Right forelimb (tissue), 1 donor: ENCODE measurements around the gene GAB2.

Source experiments
- DNase-seq: peaks from one replicate; pipeline ENCODE4 v3.0.0-alpha.2; 2018

GAB2 gene

DNA sequence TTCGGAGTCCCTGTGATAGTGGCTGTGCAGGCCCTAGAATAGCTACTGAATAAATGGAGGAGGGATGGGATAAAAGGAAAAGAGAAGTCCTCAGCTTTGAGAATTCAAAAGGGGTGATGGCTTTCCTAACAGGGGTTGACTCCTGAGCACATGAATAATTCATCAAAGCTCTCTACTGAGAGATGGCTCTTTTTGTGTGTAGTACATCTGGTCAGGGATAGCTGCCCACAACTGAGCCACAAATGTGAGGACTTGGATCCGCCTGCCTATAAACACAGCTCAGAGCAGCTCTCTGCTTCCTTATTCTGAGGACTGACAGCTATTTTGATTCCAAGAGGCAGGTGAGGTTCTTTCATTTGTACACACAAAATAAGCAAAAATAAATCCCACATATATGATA, 146.6 kb downstream of the GAB2 start:
- DNase-seq, result no peak

DNA sequence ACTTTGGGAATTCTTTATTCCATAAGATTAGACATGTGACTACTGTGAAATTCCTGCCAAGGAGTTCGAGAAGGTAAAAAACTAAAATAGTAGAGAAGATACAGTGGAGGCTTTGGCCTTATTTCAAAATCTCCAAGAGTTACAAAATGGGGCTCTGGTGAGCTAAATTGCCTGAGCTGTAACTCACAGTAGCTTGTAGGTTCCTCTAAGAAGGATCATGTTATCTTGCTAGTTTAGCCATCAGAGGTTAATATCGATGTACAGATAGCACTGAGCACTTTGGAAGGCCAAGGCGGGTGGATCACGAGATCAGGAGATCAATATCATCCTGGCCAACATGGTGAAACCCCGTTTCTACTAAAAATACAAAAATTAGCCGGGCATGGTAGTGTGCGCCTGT, 147.8 kb downstream of the GAB2 start:
- DNase-seq, result no peak

DNA sequence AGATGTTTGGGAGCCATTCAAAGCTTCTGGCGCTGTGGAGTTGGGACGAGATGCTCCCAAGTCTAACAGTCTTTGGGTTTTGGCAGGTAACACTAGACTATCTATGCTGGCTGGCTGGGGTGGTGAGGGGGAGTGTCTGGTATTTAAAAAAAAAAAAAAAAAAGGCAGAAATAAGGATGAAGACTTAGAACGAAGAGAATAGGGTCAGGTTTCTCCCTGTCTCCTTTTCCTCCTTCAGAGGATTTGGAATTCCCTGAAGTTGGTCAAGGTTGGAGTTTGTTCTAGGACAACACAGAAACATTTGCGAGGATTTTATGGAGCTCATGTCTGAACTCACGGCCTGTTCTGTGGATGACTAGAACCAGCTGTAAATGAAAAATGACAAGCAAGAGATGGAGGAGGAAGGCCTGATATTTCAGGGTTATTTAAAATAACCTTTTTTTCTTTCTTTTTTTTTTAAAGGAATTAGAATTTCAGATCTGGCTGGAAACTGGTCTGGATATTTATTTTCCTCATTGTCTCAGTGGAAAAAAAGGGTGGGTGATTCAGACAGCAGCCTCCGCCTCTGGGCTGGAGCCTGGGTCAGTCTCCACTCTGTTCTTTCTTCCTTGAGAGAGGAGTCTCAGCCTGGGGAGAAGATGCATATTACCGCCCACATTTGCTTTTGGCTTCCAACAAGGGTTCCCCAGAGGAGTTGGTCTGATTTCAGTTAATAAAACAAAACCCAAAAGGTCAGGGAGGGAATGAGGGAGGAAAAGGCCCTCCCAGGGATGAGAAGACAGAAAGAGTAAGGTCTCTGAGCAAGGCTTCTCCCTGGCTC, 148.8 kb downstream of the GAB2 start:
- DNase-seq, result no peak

DNA sequence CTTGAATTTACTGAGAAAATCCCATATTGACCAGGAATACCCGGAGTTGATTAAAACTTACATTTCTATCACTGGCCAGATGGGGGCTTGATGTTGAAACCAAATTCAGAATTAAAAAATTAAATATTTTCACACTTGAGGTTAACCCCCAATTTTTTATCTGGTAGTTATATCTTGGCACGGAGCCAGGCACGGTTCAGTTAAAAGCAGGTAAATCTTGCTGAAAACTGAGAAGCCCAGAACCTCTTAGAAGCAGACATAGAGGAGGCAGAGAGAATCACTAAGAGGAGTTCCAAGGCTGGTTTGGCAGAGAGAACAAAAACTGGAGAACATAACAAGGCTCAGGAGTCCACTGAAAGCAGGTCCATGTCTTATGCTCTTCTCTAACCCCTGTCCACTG, 151.2 kb downstream of the GAB2 start:
- no peak for DNase-seq

DNA sequence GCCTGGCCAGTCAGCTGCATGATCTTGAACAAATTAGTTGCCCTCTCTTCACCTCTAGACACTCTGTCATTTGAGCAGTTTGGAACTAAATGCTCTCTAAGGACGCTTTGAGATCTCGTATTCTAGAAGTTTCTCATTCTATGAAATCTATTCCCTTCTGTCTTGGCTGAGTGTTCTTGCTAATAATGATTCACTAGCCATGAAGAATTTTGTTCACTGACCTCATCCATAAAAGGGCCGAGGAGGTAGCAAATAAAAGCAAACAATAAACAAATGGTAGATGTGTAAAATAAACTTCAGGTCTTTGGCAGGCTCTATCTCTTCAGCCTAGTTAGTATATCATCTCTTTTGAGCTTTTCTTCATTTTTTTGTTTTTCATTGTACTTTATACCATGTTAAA, 152.3 kb downstream of the GAB2 start:
- no peak for DNase-seq

DNA sequence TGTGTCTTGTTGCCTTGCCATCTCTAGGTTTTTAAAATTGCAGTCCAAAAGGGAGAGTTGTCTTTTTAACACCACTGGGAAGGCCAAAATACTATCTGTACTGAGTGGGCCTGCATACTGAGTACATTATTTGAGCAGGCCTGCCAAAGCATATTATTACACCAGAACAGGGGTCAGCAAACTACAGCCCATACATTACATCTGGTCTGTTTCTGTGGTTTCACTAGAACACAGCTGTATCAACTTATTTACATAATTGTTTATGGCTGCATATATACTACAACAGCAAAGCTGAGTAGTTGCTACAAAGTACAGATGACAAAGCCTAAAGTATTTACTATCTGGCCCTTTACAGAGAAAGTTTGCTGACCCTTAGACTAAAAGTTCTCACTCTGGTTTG, 154.9 kb downstream of the GAB2 start:
- no peak for DNase-seq

DNA sequence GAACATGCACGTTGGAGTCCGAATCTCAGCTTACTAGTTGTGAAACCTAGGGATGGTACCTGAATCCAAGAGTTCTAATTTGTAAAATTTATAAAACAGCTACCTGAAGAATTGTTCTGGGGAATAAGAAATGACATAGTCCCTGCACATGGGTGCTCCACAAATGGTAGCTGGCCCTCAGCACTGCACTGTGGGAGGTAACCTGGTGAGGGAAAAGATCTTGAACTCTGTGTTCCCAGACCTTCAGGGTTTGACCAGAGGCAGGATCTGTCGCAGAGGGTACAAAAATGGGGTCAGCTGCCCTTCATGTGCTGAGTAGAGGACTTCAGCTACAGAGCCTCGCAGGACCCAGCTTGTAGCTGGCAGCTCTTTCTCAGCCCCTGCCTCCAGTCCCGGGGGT, 155.4 kb downstream of the GAB2 start:
- no peak for DNase-seq

DNA sequence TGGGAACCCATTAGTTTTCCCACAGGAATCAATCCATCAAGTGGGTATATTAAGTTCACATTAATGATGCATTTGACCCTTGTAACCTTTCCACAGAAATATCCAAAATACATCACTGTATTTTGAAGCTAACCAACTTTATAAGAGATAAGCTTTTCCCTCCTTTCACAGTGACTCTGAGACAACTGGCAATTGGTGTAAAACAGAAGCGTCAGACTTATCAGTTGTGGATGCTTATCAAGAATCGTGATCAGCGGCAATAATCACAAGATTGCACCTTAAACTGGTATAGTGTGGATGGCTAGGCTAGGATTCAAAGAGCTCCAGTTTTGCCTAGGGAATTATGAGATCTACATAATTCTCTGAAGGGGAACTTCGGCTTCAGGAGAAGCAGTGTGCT, 155.8 kb downstream of the GAB2 start:
- no peak for DNase-seq

DNA sequence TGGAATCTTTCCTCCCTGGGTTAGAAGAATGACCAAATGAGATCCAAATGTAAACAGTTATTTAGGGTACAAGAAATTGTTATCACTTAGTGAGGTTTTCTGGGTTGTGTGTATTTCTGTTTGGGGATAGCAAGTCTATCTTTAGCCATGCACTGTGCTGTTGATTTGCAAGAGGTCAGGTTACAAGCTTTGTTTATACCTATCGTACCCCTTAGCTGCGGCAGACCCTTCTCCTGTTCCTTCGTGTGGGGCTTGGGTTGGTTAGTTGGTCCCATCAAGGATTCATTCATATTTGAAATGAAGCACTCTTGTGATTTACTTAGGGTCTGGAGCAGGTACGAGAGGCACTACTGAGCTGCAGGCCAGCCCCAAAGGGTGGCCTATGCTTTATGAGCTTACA, 156.3 kb downstream of the GAB2 start:
- DNase-seq, result no peak

DNA sequence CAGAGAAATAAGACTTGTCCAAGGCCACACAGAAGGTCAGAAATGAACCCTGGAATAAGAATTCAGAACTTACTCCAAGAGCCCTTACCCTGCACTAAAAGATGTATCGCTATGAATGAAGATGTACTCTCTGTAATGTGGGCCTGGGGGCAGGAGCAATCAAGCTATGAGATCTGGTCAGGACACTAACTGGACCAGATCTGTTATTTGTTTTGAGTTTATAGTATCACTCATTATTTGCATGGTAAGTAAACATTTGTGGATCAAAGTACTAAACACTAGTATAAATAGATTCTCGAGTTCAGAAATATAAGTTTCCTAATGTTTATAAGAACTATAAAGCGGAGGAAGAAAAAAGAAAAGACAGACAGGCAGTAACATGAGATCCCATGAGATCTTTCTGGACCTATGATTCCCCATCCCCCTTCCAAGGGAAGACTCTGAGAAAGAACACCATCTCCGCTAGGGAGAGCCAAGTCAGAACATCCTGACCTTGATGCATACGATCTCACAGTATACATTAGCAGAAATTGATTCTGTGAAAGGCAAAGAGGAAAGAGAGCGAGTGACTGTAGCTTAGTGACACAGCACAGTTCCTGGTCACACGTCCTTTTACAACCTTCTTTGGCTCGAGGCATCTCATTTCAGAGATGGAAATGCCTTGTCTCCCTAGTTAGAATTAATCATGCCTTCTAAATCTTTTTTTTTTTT, 157.7 kb downstream of the GAB2 start:
- no peak for DNase-seq

DNA sequence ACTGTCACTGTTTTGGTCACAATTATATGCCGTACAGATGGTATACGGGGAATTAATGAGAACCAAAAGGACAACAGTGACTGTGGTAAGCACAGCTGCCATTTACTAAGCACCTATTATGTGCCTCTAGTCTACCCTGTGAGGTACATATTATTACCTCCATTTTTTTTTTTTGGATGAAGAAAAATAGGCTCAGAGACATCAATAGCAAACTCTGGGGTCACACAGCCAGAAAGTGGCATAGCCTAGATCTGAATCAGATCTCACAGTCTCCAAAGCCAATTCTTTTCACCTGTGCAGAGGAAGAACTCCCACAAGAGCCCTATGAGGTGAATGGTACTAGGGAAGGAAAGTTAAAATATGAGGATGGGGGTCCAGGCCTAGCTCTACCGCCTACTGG, 160.0 kb downstream of the GAB2 start:
- DNase-seq, result no peak

DNA sequence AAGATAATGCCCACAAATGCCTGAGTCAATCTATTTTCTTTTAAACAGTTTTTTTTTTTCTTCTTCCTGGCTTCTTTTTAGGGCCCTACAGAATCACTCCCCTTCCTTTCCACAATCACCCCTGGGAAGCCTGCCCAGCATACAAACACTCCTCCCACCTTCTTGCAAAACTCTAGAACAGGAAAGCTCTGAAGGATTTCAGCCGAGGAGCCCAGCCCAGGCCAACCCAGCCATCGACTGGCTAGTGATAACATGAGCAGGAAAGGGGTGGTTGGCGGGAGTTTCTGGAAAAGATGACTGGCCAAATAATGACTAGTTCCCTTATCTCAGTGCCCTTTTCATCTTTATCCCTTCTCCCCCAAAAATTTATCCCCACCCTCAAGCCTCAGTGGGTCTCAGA, 160.7 kb downstream of the GAB2 start:
- DNase-seq, result no peak

DNA sequence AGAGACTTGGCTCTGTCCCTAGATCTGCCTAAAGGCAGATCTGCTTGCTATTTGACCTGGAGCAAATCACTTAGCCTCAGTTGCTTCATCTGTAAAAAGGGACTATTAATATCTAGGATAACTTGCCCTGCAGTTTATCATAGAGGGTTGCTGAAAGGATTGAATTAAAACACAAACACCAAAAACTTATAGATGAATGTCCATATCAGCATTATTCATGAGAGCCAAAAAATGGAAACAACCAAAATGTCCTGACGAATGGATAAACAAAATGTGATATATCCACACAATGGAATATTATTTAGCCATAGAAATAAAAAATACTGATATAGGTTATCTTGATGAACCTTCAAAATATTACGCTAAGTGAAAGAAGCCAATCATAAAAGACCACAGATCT, 161.7 kb downstream of the GAB2 start:
- no peak for DNase-seq

DNA sequence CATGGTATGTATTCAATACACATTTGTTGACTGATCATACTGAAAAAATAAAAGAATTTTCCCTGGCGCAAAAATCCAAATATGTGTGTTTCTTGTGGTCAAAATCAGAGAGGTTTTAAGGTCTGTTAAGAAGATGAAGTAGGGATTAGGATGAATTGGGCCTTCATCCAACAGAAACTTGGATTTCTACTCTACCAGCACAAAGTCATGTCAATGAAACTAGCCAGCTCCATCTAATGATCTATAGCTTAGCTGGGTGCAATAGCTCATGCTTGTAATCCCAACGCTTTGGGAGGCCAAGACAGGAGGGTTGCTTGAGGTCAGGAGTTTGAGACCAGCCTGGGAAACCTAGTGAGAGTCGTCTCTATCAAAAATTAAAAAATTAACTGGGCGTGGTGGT, 163.4 kb downstream of the GAB2 start:
- no peak for DNase-seq

DNA sequence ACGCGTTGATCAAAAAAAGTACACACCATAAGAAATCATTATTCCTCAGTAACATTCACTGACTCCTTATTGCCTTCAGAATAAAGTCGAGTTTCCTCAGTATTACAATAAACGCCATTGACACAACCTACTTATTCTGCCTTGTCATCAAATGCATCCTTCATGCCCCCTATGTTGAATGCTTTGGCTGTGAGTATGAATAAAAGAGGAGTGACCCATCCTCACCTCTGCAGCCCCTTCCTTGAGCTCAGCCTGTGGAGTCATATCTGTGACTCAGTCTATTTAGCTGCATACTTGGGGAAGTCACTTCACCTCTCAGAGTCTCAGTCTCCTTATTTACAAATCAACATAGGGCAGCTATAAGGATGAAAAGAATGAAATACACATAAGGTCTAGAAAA, 163.8 kb downstream of the GAB2 start:
- no peak for DNase-seq

DNA sequence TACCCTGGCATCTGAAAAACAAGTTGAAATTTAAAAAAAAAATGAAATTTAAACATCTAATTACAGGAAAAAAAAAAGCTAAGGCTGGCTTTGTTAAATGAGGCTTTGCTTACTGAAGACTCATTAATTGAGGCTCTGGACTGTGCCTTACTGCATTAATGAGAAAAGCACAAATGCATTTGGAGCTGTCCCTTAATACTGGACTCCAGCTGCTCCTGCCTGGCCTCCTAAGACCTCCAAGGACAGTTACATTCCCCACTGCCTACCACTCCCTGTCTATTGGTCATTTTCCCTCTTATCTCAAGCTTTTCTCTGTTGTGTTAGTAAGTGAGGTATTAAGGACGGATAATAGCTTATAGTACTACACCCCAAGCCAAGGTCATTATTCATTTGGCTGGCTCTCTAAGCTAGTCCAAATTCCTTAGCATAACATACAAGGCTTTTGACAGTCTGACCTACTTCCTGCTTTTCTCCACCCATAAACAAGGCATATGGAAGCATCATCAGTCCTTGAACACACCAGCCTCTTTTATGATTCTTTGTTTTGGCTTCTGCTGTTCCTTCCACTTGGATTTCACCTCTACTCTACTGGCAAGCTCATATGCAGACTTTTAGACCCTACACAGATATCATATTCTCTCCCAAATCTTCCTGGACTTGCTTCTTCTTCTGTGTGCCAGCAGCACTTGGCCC, 166.4 kb downstream of the GAB2 start:
- DNase-seq, result no peak

DNA sequence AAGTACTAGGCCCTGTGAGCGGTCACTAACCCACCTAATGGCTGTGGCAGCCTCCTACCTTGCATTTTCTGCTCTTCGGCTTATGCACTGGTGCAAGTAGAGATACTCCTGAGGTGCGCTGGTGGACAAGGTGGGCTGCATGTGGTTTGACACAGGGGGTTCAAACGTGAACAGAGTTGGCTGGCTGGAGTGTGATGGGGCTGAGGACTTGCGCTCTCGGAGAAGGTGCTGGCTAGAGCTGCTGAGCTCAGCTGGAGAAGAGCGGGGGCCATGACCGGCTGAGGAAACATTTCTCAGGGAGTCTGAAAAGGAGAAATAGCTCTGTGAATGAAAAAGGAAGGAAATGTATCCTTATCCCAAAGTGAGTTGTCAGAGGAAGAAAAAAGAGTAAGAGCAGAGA, 167.5 kb downstream of the GAB2 start:
- no peak for DNase-seq

DNA sequence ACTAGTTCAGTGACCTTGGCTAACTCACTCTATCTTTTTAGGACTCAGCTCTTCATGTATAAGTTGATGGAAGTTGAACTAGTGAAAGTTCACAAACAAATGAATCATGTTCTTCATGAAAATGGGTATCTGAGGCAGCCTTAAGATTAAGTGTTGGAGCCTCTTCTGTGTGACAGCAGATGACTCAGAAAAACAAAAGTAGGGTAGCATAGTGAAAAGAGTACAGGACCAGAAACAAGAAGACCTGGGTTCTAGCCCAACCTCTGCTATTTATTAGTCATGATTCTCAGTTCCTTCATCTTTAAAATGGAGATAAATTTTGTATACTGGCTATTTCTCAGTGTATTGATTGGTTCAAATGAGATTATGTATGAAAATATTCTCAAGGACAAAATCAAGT, 168.7 kb downstream of the GAB2 start:
- no peak for DNase-seq

DNA sequence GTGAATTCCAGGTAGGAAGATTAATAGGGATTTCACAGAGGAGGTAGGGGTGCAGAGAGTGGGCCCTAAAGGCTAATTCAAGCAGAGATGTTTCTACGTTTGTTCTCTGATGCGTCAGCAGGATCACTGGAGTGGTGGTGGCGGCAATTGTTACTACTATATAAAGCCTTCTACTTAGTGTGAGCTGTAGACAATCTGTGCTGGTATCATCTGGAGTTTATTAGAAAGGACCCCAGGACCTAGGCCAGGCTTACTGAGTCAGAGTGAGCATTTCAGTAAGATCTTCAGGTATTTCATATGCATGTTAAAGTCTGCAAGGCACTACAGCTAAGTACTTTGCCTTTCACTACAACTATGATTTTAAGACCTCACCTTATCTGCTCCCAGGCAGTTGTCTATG, 169.4 kb downstream of the GAB2 start:
- DNase-seq, result no peak

DNA sequence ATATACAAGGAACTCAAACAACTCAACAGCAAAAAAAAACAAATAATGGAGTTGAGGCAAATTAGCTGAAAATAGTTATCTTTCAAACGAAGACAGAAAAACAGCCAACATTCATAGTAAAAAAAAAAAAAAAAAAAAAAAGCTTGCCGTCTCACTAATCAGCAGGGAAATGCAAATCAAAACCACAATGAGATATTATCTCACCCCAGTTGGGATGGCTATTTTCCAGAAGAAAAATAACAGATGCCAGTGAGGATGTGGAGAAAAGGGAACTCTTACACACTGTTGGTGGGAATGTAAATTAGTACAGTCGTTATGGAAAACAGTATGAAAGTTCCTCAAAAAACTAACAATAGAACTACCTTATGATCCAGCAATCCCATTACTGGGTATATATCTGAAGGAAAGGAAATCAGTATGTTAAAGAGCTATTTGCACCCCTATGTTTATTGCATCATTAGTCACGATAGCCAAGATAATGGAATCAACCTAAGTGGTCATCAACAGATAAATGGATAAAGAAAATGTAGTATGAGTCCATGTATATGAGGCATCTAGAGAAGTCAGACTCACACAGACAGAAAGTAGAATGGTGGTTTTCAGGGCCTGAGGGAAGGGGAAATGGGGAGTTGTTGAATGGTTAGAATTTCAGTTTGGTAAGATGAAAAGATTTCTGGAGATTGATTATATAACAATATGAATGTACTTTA, 172.9 kb downstream of the GAB2 start:
- DNase-seq, result no peak

DNA sequence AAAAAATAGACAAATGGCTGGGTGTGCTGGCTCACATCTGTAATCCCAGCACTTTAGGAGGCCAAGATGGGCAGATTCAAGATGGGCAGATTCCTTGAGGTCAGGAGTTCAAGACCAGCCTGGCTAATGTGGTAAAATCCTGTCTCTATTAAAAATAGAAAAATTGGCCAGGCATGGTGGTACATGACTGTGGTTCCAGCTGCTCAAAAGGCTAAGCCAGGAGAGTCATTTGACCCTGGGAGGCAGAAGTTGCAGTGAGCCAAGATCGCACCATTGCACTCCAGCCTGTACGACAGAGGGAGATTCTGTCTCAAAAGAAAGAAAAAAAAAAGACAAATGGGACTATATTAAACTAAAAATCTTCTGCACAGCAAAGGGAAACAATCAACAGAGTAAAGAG, 173.5 kb downstream of the GAB2 start:
- no peak for DNase-seq

DNA sequence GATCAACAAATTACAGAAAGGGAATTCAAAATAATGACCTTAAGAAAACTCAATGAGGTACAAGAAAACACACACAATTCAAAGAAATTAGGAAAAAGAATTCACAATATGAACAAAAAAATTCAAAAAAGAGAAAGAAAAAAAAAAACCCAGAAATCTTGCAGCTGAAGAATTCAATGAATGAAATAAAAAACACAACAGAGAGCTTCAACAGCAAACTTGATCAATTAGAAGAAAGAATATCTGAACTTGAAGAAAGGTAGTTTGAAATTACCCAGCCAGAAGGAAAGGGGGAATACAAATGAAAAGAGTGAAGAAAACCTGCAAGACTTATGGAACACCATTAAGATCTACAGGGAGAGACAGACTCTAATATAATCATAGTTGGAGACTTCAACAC, 176.1 kb downstream of the GAB2 start:
- no peak for DNase-seq

DNA sequence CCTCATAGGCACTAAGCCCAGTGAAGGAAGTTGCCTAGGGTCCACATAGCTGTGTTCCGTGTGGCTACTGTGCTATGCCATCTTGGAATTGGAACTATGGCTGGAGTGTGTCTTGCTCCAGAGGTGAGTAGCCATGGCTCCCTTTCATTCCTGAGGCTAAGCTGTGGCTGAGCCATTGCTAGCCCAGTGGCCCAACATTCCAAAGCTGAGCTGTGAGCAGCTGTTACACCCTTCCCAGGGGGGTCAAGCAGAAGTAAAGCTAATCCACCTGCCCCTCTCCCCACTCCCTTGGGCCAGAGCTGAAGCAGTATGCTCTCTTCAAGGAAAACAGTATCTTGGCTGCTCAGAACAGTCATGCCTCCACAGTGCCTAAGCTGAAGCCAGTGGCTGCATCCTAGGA, 177.8 kb downstream of the GAB2 start:
- no peak for DNase-seq
